HG03064 (cell line): ENCODE results near the gene SP110.
"Not testable (repeated sequence)": the region's sequence is repeated elsewhere in the genome, so short reads cannot be mapped to it uniquely, and the experiment has no call there.

ENCODE experiments used
- ATAC-seq: cut with Tn5 transposase; IDR thresholded peaks from one replicate; pipeline ENCODE4 v1.9.1; 2021; ENCODE audit warnings: low read depth; ENCODE audit not compliant: unreplicated experiment

Gene SP110

GRCh38 chr2:230129343-230129742 is 90.4 kb downstream of the SP110 start:
- no peak for ATAC-seq

- ATAC-seq = no peak
These were observed 91.0 kb downstream of the SP110 start for GRCh38 chr2:230128623-230129342.

- no peak for ATAC-seq
These were observed 92.6 kb downstream of the SP110 start for GRCh38 chr2:230127195-230127594.

GRCh38 chr2:230124757-230125431 is 94.9 kb downstream of the SP110 start:
- no peak for ATAC-seq

GRCh38 chr2:230124235-230124634 is 95.5 kb downstream of the SP110 start:
- no peak for ATAC-seq

- not testable (repeated sequence) for ATAC-seq
These were observed 99.4 kb downstream of the SP110 start for GRCh38 chr2:230120376-230120775.

GRCh38 chr2:230119827-230120226 is 100.0 kb downstream of the SP110 start:
- not testable (repeated sequence) for ATAC-seq
